H1 (cell line): ENCODE measurements around the gene CMTR2. TPM values are rescaled to one million over a fixed set of nuclear protein-coding genes. Genes with fewer than 3 reads are reported as not detected.

Source experiments
- CTCF ChIA-PET: fragments of 300-600 bp; sonication (Branson Sonifier 250); formaldehyde crosslinking; loops from one replicate; lab custom pipeline; 2021; ENCODE audit not compliant: partially characterized antibody; lab: Charles Lee
- POLR2A ChIA-PET: fragments of 300-600 bp; sonication (Branson Sonifier 250); formaldehyde crosslinking; loops from one replicate; lab custom pipeline; 2021; ENCODE audit warnings: inconsistent platforms; ENCODE audit not compliant: partially characterized antibody; lab: Charles Lee
- DNase-seq, 2 experiments: peaks; one replicate each; pipeline versions ENCODE4 v3.0.0 to v3.0.0-alpha.2; 2010 to 2022; ENCODE audit warnings: low spot score in 2 of 2, low read depth in 1 of 2, mixed read lengths in 1 of 2
- FAIRE-seq: peaks from 2 replicates; lab custom pipeline; 2011; peaks lifted over from hg19 to GRCh38; lab: Jason Lieb, UNC
- H2AFZ ChIP-seq: 2 replicates; pipeline ENCODE4 v1.8.1; 2012; ENCODE audit warnings: low read length, inconsistent platforms
- H2AK5ac ChIP-seq: 2 replicates; pipeline ENCODE4 v1.6.1; 2013; ENCODE audit warnings: low read depth, low read length
- H2BK120ac ChIP-seq: replicated peaks from 2 replicates; pipeline ENCODE3; 2013; ENCODE audit warnings: low read depth, low read length, inconsistent platforms
- H2BK12ac ChIP-seq: 2 replicates; pipeline ENCODE4 v1.6.1; 2013; ENCODE audit warnings: low read depth, low read length
- H2BK15ac ChIP-seq: 2 replicates; pipeline ENCODE4 v1.6.1; 2013; ENCODE audit warnings: low read length
- H2BK20ac ChIP-seq: 2 replicates; pipeline ENCODE4 v1.6.1; 2013; ENCODE audit warnings: low read length
- H2BK5ac ChIP-seq: 2 replicates; pipeline ENCODE4 v1.6.1; 2013; ENCODE audit warnings: low read depth, low read length
- H3K14ac ChIP-seq: 2 replicates; pipeline ENCODE4 v1.6.1; 2013; ENCODE audit warnings: inconsistent platforms; ENCODE audit not compliant: insufficient read length
- H3K18ac ChIP-seq: 2 replicates; pipeline ENCODE4 v1.6.1; 2013; ENCODE audit warnings: low read length; ENCODE audit errors: extremely low read depth
- H3K23ac ChIP-seq: 2 replicates; pipeline ENCODE4 v1.6.1; 2013; ENCODE audit warnings: inconsistent platforms; ENCODE audit not compliant: insufficient read length
- H3K23me2 ChIP-seq: 2 replicates; pipeline ENCODE4 v1.6.1; 2013; ENCODE audit warnings: low read depth, low read length
- H3K27ac ChIP-seq: 2 replicates; pipeline ENCODE4 v1.6.1; 2011; ENCODE audit warnings: low read depth, low read length, inconsistent platforms
- H3K27me3 ChIP-seq, 4 experiments: replicated peaks in 1 of 4; 1 replicate in 1 of 4; 2 replicates in 3 of 4; pipeline versions ENCODE4 v1.6.1 to v1.8.1; 2011 to 2013; ENCODE audit warnings: low read length in 3 of 4, mild to moderate bottlenecking in 3 of 4, inconsistent platforms in 2 of 4, mixed read lengths in 2 of 4, moderate library complexity in 1 of 4; ENCODE audit not compliant: control insufficient read depth in 3 of 4, insufficient read depth in 3 of 4; ENCODE audit errors: extremely low read depth in 1 of 4
- H3K36me3 ChIP-seq, 4 experiments: 2 replicates each; pipeline versions ENCODE4 v1.6.1 to v1.8.1; 2011 to 2013; ENCODE audit warnings: mild to moderate bottlenecking in 4 of 4, low read length in 3 of 4, moderate library complexity in 2 of 4, control low read depth in 1 of 4, inconsistent platforms in 1 of 4; ENCODE audit not compliant: insufficient read depth in 4 of 4, control insufficient read depth in 2 of 4
- H3K4ac ChIP-seq: replicated peaks from 2 replicates; pipeline ENCODE3; 2013; ENCODE audit warnings: low read length, low read depth, mixed read lengths, inconsistent platforms; ENCODE audit not compliant: insufficient read length
- H3K4me1 ChIP-seq, 4 experiments: replicated peaks in 1 of 4; 1 replicate in 1 of 4; 2 replicates in 3 of 4; pipeline versions ENCODE4 v1.6.1 to v1.8.1; 2011 to 2013; ENCODE audit warnings: low read length in 3 of 4, inconsistent platforms in 2 of 4, mixed read lengths in 1 of 4; ENCODE audit not compliant: insufficient read depth in 4 of 4, control insufficient read depth in 3 of 4
- H3K4me2 ChIP-seq, 2 experiments: 2 replicates each; pipeline versions ENCODE4 v1.6.1 to v1.8.1; 2011 to 2013; ENCODE audit warnings: low read depth in 2 of 2, low read length in 2 of 2, control low read depth in 1 of 2, inconsistent platforms in 1 of 2, mild to moderate bottlenecking in 1 of 2; ENCODE audit not compliant: insufficient read depth in 1 of 2
- H3K4me3 ChIP-seq, 4 experiments: fragments of 200-600, 300-600 bp in 1 of 4; sonication (generic), shearing (Covaris generic), sonication (Bioruptor Twin) in 1 of 4; 2 replicates each; pipeline versions ENCODE4 v1.5.1 to v1.8.1; 2011 to 2016; ENCODE audit warnings: low read length in 4 of 4, low read depth in 3 of 4, control low read depth in 2 of 4, inconsistent platforms in 2 of 4, mild to moderate bottlenecking in 2 of 4, mixed read lengths in 1 of 4, moderate library complexity in 1 of 4; ENCODE audit not compliant: insufficient read depth in 2 of 4; ENCODE audit errors: extremely low read depth in 1 of 4
- H3K56ac ChIP-seq: replicated peaks from 2 replicates; pipeline ENCODE3; 2013; ENCODE audit warnings: low read depth, mild to moderate bottlenecking, mixed read lengths, low read length, inconsistent platforms; ENCODE audit not compliant: insufficient read length
- H3K79me1 ChIP-seq: 2 replicates; pipeline ENCODE4 v1.6.1; 2013; ENCODE audit warnings: low read depth, low read length, control low read depth
- H3K79me2 ChIP-seq, 2 experiments: 2 replicates each; pipeline versions ENCODE4 v1.6.1 to v1.8.1; 2012 to 2013; ENCODE audit warnings: low read length in 2 of 2, mild to moderate bottlenecking in 2 of 2, inconsistent platforms in 1 of 2; ENCODE audit not compliant: insufficient read depth in 2 of 2, control insufficient read depth in 1 of 2
- H3K9ac ChIP-seq, 4 experiments: replicated peaks in 1 of 4; 1 replicate in 1 of 4; 2 replicates in 3 of 4; pipeline versions ENCODE4 v1.6.1 to v1.8.1; 2011 to 2013; ENCODE audit warnings: low read depth in 3 of 4, low read length in 3 of 4, control low read depth in 2 of 4, mild to moderate bottlenecking in 2 of 4, moderate library complexity in 2 of 4, inconsistent platforms in 1 of 4; ENCODE audit errors: extremely low read depth in 1 of 4
- H3K9me3 ChIP-seq, 2 experiments: 2 replicates each; pipeline versions ENCODE4 v1.6.1 to v1.8.1; 2012 to 2013; ENCODE audit warnings: mild to moderate bottlenecking in 2 of 2, moderate library complexity in 2 of 2, control low read depth in 1 of 2, inconsistent platforms in 1 of 2, low read depth in 1 of 2, low read length in 1 of 2, mixed read lengths in 1 of 2; ENCODE audit not compliant: insufficient read depth in 2 of 2
- H4K20me1 ChIP-seq, 2 experiments: replicated peaks in 1 of 2; 2 replicates each; pipeline versions ENCODE3 to v1.8.1; 2011 to 2013; ENCODE audit warnings: inconsistent platforms in 2 of 2, low read length in 2 of 2, mild to moderate bottlenecking in 1 of 2; ENCODE audit not compliant: insufficient read depth in 2 of 2, control insufficient read depth in 1 of 2
- H4K5ac ChIP-seq: 2 replicates; pipeline ENCODE4 v1.6.1; 2013; ENCODE audit warnings: low read length, low read depth, mixed read lengths, inconsistent platforms; ENCODE audit not compliant: insufficient read length
- H4K8ac ChIP-seq: 2 replicates; pipeline ENCODE4 v1.8.0; 2013; ENCODE audit warnings: mild to moderate bottlenecking, moderate library complexity, low read length, inconsistent platforms; ENCODE audit not compliant: insufficient read depth; ENCODE audit errors: extremely low read depth
- H4K91ac ChIP-seq: replicated peaks from 2 replicates; pipeline ENCODE3; 2013; ENCODE audit warnings: low read length, mixed read lengths, inconsistent platforms; ENCODE audit not compliant: insufficient read length
- BCL11A ChIP-seq, 2 experiments: IDR thresholded peaks; one replicate each; pipeline ENCODE4 v1.6.1; 2011; ENCODE audit warnings: low read depth in 2 of 2, low read length in 2 of 2, mild to moderate bottlenecking in 2 of 2
- CBX8 ChIP-seq: fragments of 300-800, 300-1000 bp; sonication (generic); IDR thresholded peaks from 2 replicates; pipeline ENCODE4 v1.7.1; 2016; ENCODE audit warnings: low read depth, low read length, borderline replicate concordance
- EGR1 ChIP-seq: IDR thresholded peaks from 2 replicates; pipeline ENCODE4 v1.6.1; 2011; ENCODE audit warnings: low read depth, low read length, borderline replicate concordance
- GABPA ChIP-seq: IDR thresholded peaks from 2 replicates; pipeline ENCODE4 v1.6.1; 2011; ENCODE audit warnings: mild to moderate bottlenecking, low read length, moderate library complexity, borderline replicate concordance; ENCODE audit not compliant: insufficient read depth
- HDAC2 ChIP-seq, 2 experiments: fragments of 300-600 bp in 1 of 2; sonication (generic) in 1 of 2; IDR thresholded peaks; 2 replicates each; pipeline ENCODE4 v1.6.1; 2011 to 2012; ENCODE audit warnings: low read depth in 2 of 2, low read length in 2 of 2, mild to moderate bottlenecking in 2 of 2, moderate library complexity in 2 of 2, borderline replicate concordance in 1 of 2, inconsistent platforms in 1 of 2
- NRF1 ChIP-seq: IDR thresholded peaks from 2 replicates; pipeline ENCODE4 v1.6.1; 2011; ENCODE audit warnings: mild to moderate bottlenecking, low read depth, low read length, improper control_type of control experiment
- RNF2 ChIP-seq: fragments of 200-900, 300-1000 bp; sonication (generic); IDR thresholded peaks from 2 replicates; pipeline ENCODE4 v1.7.1; 2016; ENCODE audit warnings: borderline replicate concordance, low read depth, mild to moderate bottlenecking, antibody characterized with exemption, low read length; ENCODE audit not compliant: poor library complexity, severe bottlenecking; ENCODE audit errors: missing control alignments
- SIX5 ChIP-seq: IDR thresholded peaks from 2 replicates; pipeline ENCODE4 v1.6.1; 2011; ENCODE audit warnings: mild to moderate bottlenecking, low read depth, low read length
- SP1 ChIP-seq: IDR thresholded peaks from 2 replicates; pipeline ENCODE4 v1.6.1; 2011; ENCODE audit warnings: low read depth, low read length
- SP2 ChIP-seq: IDR thresholded peaks from 2 replicates; pipeline ENCODE4 v1.6.1; 2012; ENCODE audit warnings: mild to moderate bottlenecking, low read length, inconsistent platforms
- SUZ12 ChIP-seq: fragments of 200-600 bp; sonication (generic); IDR thresholded peaks from 2 replicates; pipeline ENCODE4 v1.6.1; 2012; ENCODE audit warnings: mild to moderate bottlenecking, inconsistent platforms, low read length, moderate library complexity, mixed read lengths
- TCF12 ChIP-seq: IDR thresholded peaks from 2 replicates; pipeline ENCODE4 v1.6.1; 2011; ENCODE audit warnings: low read depth, mild to moderate bottlenecking, low read length
- WGBS, 2 experiments: shearing (Covaris generic) in 1 of 2; methylation state at CpG; one replicate each; pipeline versions ENCODE4 v1.1.6 to v1.1.7; 2013 to 2015; ENCODE audit warnings: low lambda C conversion rate in 2 of 2, mixed read lengths in 2 of 2, inconsistent platforms in 1 of 2, low coverage in 1 of 2, missing lambda C conversion rate in 1 of 2; ENCODE audit not compliant: insufficient replicate concordance in 2 of 2, insufficient coverage in 1 of 2, insufficient read length in 1 of 2; ENCODE audit errors: extremely low coverage in 1 of 2, missing lambda C conversion rate in 1 of 2; 5-methylcytosine and 5-hydroxymethylcytosine counted together
- polyA plus RNA-seq, 7 experiments: library from polyadenylated mRNA; depleted of rRNA in 3 of 7; stranded (reverse) in 5 of 7; unstranded in 2 of 7; fragments of >200 nt in 5 of 7; fragments of 200-250 nt in 2 of 7; gene quantifications; 1 replicate in 5 of 7; 2 replicates in 1 of 7; 4 replicates in 1 of 7; pipeline versions ENCODE4 v1.2.1 to v1.2.3, GENCODE V29; 2011 to 2013; ENCODE audit warnings: missing spikeins in 2 of 7, mixed read lengths in 2 of 7
- total RNA-seq: library from RNA; stranded (reverse); fragmentation: NEBNext Ultra II Directional; extraction: Animal tissue kit (Norgen Biotek cat#: 25700); gene quantifications from 2 replicates; pipeline ENCODE4 v1.2.1, GENCODE V29; 2021

The CMTR2 gene
- total and polyA plus RNA-seq, 2 of the 8 experiments (the other 6 are each of a cell fraction or from before 2014, with no cell fraction given), result 8.5 to 12.8 TPM

DNA sequence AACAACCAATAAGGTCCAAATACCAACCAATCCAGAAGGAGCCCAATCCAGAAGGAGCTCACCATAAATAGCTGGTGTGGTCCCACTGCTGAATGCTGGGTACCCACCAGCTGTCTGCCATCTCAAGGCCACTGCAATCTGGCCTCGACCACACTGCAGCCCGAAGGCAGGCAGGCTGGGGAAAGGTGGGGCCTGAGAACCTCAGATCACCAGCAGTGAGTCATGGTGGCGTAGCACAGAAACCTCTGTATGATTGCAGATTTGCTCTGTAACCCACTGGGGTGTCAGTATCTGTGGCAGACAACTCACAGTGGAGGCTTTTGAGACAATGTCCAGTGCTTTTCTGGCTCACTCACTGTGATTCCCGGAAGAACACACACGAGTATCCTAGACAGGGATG is 14.7 kb upstream of the CMTR2 start:
- no peak overlapping the region for H4K5ac ChIP-seq
- 92% methylated on average over 5 of the region's 5 CpGs; no CpG with 5 or more reads in 1 of the 2 experiments for WGBS, 2 experiments

More for the DNA sequence above, 14.7 kb upstream of the CMTR2 start:
- Histone ChIP-seq H3K4me2 (no peak overlapping the region), H2AK5ac (no peak overlapping the region), H3K14ac (no peak overlapping the region), H2BK120ac (no peak overlapping the region), H3K27me3 (no peaks in the 10 kb centered on the region), H4K91ac (no peak overlapping the region), H3K23ac (no peak overlapping the region), H2BK12ac (no peak overlapping the region), H3K4me1 (no peaks in the 10 kb centered on the region), H3K79me2 (no peaks in the 10 kb centered on the region), H3K4ac (no peak overlapping the region), H4K8ac (no peak overlapping the region), H2AFZ (no peak overlapping the region), H4K20me1 (no peaks in the 10 kb centered on the region), H3K36me3 (no peaks in the 10 kb centered on the region), H2BK15ac (no peak overlapping the region), H3K4me3 (no peak overlapping the region), H3K27ac (no peak overlapping the region), H3K23me2 (no peaks in the 10 kb centered on the region), H3K9me3 (no peaks in the 10 kb centered on the region), H3K9ac (no peak overlapping the region), H3K79me1 (no peaks in the 10 kb centered on the region), H3K18ac (no peak overlapping the region), H3K56ac (no peak overlapping the region), H2BK5ac (no peak overlapping the region), H2BK20ac (no peak overlapping the region)
- no peak for FAIRE-seq
- CTCF ChIA-PET, result no interaction called here
- no peak for TF ChIP-seq SUZ12
- no peak for TF ChIP-seq EGR1
- TF ChIP-seq GABPA, result no peak
- TF ChIP-seq CBX8, result no peak
- no peak for TF ChIP-seq NRF1
- no peak for TF ChIP-seq SP2
- no peak for TF ChIP-seq SIX5
- TF ChIP-seq TCF12, result no peak
- no peak for TF ChIP-seq HDAC2 (IDR thresholded peaks at IDR 0.05; ENCODE audit: borderline replicate concordance in 1 of 2, low read depth in 2 of 2, low read length in 2 of 2)
- no peak for TF ChIP-seq SP1
- no peak for TF ChIP-seq BCL11A (IDR thresholded peaks at IDR 0.05; ENCODE audit: low read depth in 2 of 2, low read length in 2 of 2)
- no peak for TF ChIP-seq RNF2
- DNase-seq, result no peak
- POLR2A ChIA-PET, result no interaction called here
